Karpas-422 (cell line): ENCODE data around the gene HS6ST1. TPM values are rescaled to one million over a fixed set of nuclear protein-coding genes. Genes with fewer than 3 reads are reported as not detected.

Experiments used
- DNase-seq: peaks from one replicate; pipeline ENCODE4 v3.0.0-alpha.2; 2015
- H2AFZ ChIP-seq: fragments of 200-600 bp; sonication (generic); 2 replicates; pipeline ENCODE4 v1.6.1; 2014; ENCODE audit warnings: antibody characterized with exemption, low read length, mixed read lengths
- H3K27ac ChIP-seq: fragments of 200-600 bp; sonication (generic); 2 replicates; pipeline ENCODE4 v1.5.1; 2014; ENCODE audit warnings: mild to moderate bottlenecking, low read length, moderate library complexity
- H3K27me3 ChIP-seq: fragments of 200-600 bp; sonication (generic); 2 replicates; pipeline ENCODE4 v1.6.1; 2014; ENCODE audit warnings: low read length, mixed read lengths
- H3K36me3 ChIP-seq: fragments of 200-600 bp; sonication (generic); 2 replicates; pipeline ENCODE4 v1.6.1; 2014; ENCODE audit warnings: low read length, mixed read lengths; ENCODE audit not compliant: insufficient read depth
- H3K4me1 ChIP-seq: fragments of 200-600 bp; sonication (generic); 2 replicates; pipeline ENCODE4 v1.6.1; 2014; ENCODE audit warnings: mild to moderate bottlenecking, low read length, mixed read lengths
- H3K4me2 ChIP-seq: fragments of 200-600 bp; sonication (generic); 2 replicates; pipeline ENCODE4 v1.6.1; 2014; ENCODE audit warnings: low read length, low read depth, mild to moderate bottlenecking; ENCODE audit not compliant: poor library complexity, severe bottlenecking
- H3K4me3 ChIP-seq: fragments of 200-600 bp; sonication (generic); 2 replicates; pipeline ENCODE4 v1.5.1; 2014; ENCODE audit warnings: mild to moderate bottlenecking, antibody characterized with exemption, low read length, mixed read lengths
- H3K79me2 ChIP-seq: fragments of 200-600 bp; sonication (generic); 2 replicates; pipeline ENCODE4 v1.6.1; 2014; ENCODE audit warnings: mild to moderate bottlenecking, low read length, mixed read lengths
- H3K9ac ChIP-seq: fragments of 200-600 bp; sonication (generic); 2 replicates; pipeline ENCODE4 v1.6.0; 2014; ENCODE audit warnings: low read length
- H3K9me2 ChIP-seq: fragments of 200-600 bp; sonication (generic), shearing (Covaris generic); replicated peaks from 2 replicates; pipeline ENCODE4 v1.6.0; 2014; ENCODE audit warnings: mild to moderate bottlenecking, low read length, moderate library complexity; ENCODE audit not compliant: insufficient read depth
- H3K9me3 ChIP-seq: fragments of 300-700, 200-600 bp; sonication (generic); 2 replicates; pipeline ENCODE4 v1.6.1; 2014; ENCODE audit warnings: low read length, mixed read lengths
- H4K20me1 ChIP-seq: fragments of 200-600 bp; sonication (generic); 2 replicates; pipeline ENCODE4 v1.6.1; 2014; ENCODE audit warnings: mild to moderate bottlenecking, antibody characterized with exemption, low read length, low read depth; ENCODE audit not compliant: insufficient read depth
- total RNA-seq: library from RNA; depleted of rRNA; stranded (reverse); fragments of >200 nt; shearing (Covaris generic); gene quantifications from 2 replicates; pipeline ENCODE4 v1.2.3, GENCODE V29; 2014; ENCODE audit warnings: low replicate concordance

Gene HS6ST1
- total RNA-seq, 1 experiment from 2014 or later = 3.3 TPM

DNA sequence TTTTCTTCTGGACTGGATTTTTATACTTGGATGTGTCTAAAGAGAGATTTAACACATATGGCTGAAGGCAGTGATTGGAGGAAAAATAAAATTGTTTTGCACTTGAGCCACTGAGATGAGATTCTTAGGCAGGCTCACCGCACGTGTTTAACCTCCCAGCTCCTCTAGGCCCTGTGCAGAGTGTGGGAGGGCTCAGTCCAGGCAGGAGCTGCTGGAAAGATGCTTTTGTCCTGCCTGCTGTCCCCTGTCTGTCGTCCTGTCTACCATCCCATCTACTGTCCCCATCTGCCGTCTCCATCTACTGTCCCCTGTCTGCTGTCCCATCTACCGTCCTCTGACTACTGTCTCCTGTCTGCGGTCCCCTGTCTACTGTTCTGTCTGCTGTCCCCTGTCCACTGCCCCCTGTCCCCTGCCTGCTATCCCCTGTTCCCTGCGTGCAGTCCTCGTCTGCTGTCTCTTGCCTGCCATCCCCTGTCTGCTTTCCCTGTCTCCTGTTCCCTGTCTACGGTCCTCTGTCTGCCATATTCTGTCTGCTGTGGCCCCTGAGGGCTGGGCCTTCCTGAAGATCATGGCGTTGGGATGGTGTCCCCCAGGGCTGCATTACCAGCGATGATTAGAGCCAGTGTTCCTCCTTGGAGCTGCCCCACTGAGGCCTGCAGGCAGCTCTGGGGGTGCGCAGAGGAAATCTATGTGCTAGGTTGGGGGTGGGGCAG is 43.7 kb upstream of the HS6ST1 start:
- Histone ChIP-seq H3K9ac (no peak overlapping the region), H3K4me2 (no peak overlapping the region), H3K4me3 (no peak overlapping the region), H3K9me3 (no peaks in the 10 kb centered on the region), H3K36me3 (no peaks in the 10 kb centered on the region), H3K27me3 (no peaks in the 10 kb centered on the region), H3K27ac (no peak overlapping the region), H3K9me2 (no peaks in the 10 kb centered on the region), H4K20me1 (no peaks in the 10 kb centered on the region), H3K79me2 (no peaks in the 10 kb centered on the region), H2AFZ (no peak overlapping the region), H3K4me1 (no peaks in the 10 kb centered on the region)
- DNase-seq = no peak

DNA sequence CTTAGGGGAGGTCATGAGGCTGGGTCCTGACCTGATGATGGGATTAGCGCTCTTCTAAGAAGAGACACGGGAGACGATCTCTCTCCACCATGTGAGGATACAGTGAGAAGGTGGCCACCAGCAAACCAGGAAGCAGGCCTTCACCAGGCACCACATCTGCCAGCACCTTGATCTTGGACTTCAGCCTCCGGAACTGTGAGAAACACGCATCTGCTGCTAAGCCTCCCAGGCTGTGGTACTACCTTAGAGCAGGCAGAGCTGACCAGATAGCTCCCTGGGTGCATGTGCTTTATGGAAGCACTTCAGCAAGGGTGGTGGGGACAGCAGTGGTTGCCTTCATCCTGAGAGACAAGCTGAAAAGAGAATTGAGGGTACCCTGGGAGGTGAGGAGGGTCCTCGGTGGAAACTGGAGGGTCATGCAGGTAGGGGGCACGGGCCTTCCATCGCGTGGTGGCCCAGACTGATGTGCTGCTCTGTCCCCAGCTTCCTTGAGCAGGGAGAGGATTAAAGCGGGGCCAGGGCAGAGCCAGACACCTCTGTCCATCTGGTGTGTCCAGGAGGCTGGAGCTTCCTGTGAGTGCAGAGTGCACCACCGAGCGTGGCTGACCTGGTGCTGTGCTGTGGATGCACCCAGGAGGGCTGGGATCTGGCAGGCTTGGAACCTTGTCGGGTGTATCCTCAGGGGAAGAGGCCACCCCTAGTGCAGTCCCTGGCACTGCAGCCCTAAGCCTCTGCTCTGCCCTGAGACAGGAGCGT is 42.9 kb upstream of the HS6ST1 start:
- Histone ChIP-seq H3K79me2 (no peaks in the 10 kb centered on the region), H3K9me2 (no peaks in the 10 kb centered on the region), H3K4me1 (no peaks in the 10 kb centered on the region), H2AFZ (no peak overlapping the region), H3K9me3 (no peaks in the 10 kb centered on the region), H3K27me3 (no peaks in the 10 kb centered on the region), H3K36me3 (no peaks in the 10 kb centered on the region), H3K9ac (no peak overlapping the region), H4K20me1 (no peaks in the 10 kb centered on the region), H3K27ac (no peak overlapping the region), H3K4me3 (no peak overlapping the region), H3K4me2 (no peak overlapping the region)
- DNase-seq = no peak

DNA sequence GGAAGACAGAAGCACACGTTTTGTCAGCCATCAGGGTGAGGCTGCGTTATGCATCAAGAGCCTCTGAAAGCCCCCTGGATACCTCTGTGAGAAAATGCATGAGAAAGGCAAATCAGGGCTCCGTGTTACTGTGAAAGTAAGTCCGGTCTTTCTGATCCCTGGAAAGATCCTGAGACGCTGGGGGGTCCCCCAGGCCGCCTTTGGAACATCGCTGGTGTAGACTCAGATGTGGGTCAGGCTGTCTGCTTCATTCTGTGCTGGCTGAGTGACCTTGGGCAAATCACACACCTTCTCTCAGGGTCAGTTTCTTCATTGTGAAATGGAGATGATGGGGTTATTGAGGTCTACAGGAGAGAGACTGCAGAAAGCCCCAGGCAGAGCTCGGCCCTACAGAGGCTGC is 42.0 kb upstream of the HS6ST1 start:
- Histone ChIP-seq H3K4me1 (no peaks in the 10 kb centered on the region), H2AFZ (no peak overlapping the region), H3K9me2 (no peaks in the 10 kb centered on the region), H3K27me3 (no peaks in the 10 kb centered on the region), H3K27ac (no peak overlapping the region), H3K4me2 (no peak overlapping the region), H3K9me3 (no peaks in the 10 kb centered on the region), H3K79me2 (no peaks in the 10 kb centered on the region), H3K9ac (no peak overlapping the region), H3K4me3 (no peak overlapping the region), H4K20me1 (no peaks in the 10 kb centered on the region), H3K36me3 (no peaks in the 10 kb centered on the region)
- no peak for DNase-seq

- Histone ChIP-seq H2AFZ (no peak overlapping the region), H3K9me3 (no peaks in the 10 kb centered on the region), H3K9ac (no peak overlapping the region), H3K4me2 (no peak overlapping the region), H3K9me2 (no peaks in the 10 kb centered on the region), H3K27ac (no peak overlapping the region), H3K4me3 (no peak overlapping the region), H3K36me3 (no peaks in the 10 kb centered on the region), H3K27me3 (no peaks in the 10 kb centered on the region), H3K79me2 (no peaks in the 10 kb centered on the region), H3K4me1 (no peaks in the 10 kb centered on the region), H4K20me1 (no peaks in the 10 kb centered on the region)
- no peak for DNase-seq
These were observed 41.2 kb upstream of the HS6ST1 start for GRCh38 chr2:128359841-128360240.

GRCh38 chr2:128358941-128359731 is 40.5 kb upstream of the HS6ST1 start:
- H3K4me3 ChIP-seq = no peak overlapping the region

DNA sequence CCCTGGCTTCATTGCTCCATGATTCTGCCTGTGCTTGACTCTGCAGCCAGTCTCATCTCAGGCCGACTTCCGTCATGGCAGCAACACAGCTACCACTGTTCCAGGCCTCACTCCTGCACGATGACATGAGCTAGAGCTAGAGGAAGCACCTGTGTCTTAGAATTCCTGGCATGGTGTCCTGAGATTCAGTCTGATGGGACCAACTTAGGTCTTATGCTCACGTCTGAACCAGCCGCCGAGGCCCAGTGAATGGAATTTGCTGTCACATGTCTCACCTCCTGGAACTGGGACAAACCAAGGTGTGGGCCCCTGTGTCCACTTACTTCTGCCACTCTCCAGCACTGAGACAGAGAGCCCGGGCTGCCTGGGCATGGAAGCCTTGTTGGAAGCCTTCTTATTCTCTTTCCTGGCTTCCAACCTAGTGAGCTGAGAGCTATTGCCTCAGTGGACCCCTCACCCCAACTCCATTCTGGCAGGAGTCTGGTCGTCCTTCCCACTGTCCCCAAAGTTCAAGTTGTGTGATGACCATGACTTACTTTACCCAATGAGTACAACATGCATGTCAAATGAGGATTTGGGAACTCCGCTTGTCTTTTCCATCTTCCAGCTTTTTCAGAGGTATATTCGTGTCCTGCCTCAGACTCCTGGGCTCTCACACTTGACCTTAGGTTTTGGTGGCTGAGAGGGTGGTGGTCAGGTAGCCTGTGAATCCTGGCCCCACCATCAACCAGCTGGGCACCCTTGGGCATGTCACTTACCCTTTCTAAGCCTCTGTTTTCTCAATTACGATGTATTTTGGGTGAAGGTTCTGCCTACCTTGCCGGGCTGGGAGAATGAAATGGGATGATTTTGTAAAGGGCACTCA is 39.1 kb upstream of the HS6ST1 start:
- no peaks in the 10 kb centered on the region for H3K4me1 ChIP-seq
- H3K9me2 ChIP-seq = no peaks in the 10 kb centered on the region
- H4K20me1 ChIP-seq = no peaks in the 10 kb centered on the region
- H3K79me2 ChIP-seq = no peaks in the 10 kb centered on the region
- no peak overlapping the region for H3K4me3 ChIP-seq
- DNase-seq = no peak
- no peak overlapping the region for H3K9ac ChIP-seq
- no peak overlapping the region for H3K4me2 ChIP-seq
- no peaks in the 10 kb centered on the region for H3K9me3 ChIP-seq
- no peak overlapping the region for H3K27ac ChIP-seq
- H2AFZ ChIP-seq = no peak overlapping the region
- H3K27me3 ChIP-seq = no peaks in the 10 kb centered on the region
- no peaks in the 10 kb centered on the region for H3K36me3 ChIP-seq

More at GRCh38 chr2:128358941-128359731, 40.5 kb upstream of the HS6ST1 start:
- Histone ChIP-seq H3K27me3 (no peaks in the 10 kb centered on the region), H3K4me1 (no peaks in the 10 kb centered on the region), H2AFZ (no peak overlapping the region), H3K9ac (no peak overlapping the region), H3K4me2 (no peak overlapping the region), H4K20me1 (no peaks in the 10 kb centered on the region), H3K36me3 (no peaks in the 10 kb centered on the region), H3K9me3 (no peaks in the 10 kb centered on the region), H3K27ac (no peak overlapping the region), H3K9me2 (no peaks in the 10 kb centered on the region), H3K79me2 (no peaks in the 10 kb centered on the region)
- DNase-seq = no peak

GRCh38 chr2:128356127-128356526 is 37.5 kb upstream of the HS6ST1 start:
- Histone ChIP-seq H3K79me2 (no peaks in the 10 kb centered on the region), H3K9me3 (no peaks in the 10 kb centered on the region), H3K27ac (no peak overlapping the region), H3K4me1 (no peaks in the 10 kb centered on the region), H3K9me2 (no peaks in the 10 kb centered on the region), H3K4me3 (no peak overlapping the region), H3K9ac (no peak overlapping the region), H3K4me2 (no peak overlapping the region), H4K20me1 (no peaks in the 10 kb centered on the region), H3K36me3 (no peaks in the 10 kb centered on the region), H2AFZ (no peak overlapping the region), H3K27me3 (no peaks in the 10 kb centered on the region)
- DNase-seq = no peak
